ENCODE measurements around the gene CHAD. TPM values are rescaled to one million over a fixed set of nuclear protein-coding genes. Genes with fewer than 3 reads are reported as not detected.

Gene CHAD
- total RNA-seq, 1 donor from 2014 or later, result not detected

GRCh38 chr17:50482110-50482509, 13.4 kb upstream of the CHAD start:
- peaks cover 8% of the 10 kb centered on the region for H3K4me1 Mint-ChIP-seq (ENCODE audit: low read depth, unreplicated experiment)
- peaks cover 6% of the 10 kb centered on the region for H3K27me3 Mint-ChIP-seq (ENCODE audit: unreplicated experiment)
- TF ChIP-seq, protein P1, sequence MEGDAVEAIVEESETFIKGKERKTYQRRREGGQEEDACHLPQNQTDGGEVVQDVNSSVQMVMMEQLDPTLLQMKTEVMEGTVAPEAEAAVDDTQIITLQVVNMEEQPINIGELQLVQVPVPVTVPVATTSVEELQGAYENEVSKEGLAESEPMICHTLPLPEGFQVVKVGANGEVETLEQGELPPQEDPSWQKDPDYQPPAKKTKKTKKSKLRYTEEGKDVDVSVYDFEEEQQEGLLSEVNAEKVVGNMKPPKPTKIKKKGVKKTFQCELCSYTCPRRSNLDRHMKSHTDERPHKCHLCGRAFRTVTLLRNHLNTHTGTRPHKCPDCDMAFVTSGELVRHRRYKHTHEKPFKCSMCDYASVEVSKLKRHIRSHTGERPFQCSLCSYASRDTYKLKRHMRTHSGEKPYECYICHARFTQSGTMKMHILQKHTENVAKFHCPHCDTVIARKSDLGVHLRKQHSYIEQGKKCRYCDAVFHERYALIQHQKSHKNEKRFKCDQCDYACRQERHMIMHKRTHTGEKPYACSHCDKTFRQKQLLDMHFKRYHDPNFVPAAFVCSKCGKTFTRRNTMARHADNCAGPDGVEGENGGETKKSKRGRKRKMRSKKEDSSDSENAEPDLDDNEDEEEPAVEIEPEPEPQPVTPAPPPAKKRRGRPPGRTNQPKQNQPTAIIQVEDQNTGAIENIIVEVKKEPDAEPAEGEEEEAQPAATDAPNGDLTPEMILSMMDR (IDR thresholded peaks at IDR 0.05; ENCODE audit: partially characterized antibody, unreplicated experiment), result no peak
- H3K36me3 Mint-ChIP-seq (ENCODE audit: unreplicated experiment), result no peaks in the 10 kb centered on the region
- DNase-seq, result no peak
- no peak overlapping the region for H3K4me3 Mint-ChIP-seq (ENCODE audit: unreplicated experiment)
- H3K27ac Mint-ChIP-seq (ENCODE audit: unreplicated experiment), result no peak overlapping the region
- peaks cover 3% of the 10 kb centered on the region for H3K9me3 Mint-ChIP-seq (ENCODE audit: unreplicated experiment)

DNA sequence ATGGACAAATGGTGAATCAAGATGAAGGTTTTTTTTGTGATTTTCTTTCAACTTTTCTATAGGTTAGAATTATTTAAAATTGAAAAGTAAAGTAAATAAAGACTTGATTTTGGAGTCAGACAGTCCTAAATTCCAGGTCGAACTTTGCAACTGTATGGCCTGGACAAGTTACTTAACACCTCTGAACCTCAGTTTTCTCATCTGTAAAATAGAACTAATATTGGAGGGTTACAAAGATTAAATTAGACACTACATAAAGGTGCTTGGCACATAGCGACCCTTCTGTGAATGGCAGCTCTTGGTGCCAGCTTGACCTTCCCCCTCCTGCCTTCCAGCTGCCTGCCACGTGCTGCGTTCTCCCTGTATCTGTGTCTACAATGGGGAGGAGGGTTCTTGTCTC, 13.0 kb upstream of the CHAD start:
- DNase-seq, result no peak
- no peaks in the 10 kb centered on the region for H3K36me3 Mint-ChIP-seq (ENCODE audit: unreplicated experiment)
- no peak overlapping the region for H3K4me3 Mint-ChIP-seq (ENCODE audit: unreplicated experiment)
- H3K27ac Mint-ChIP-seq (ENCODE audit: unreplicated experiment), result no peak overlapping the region
- H3K27me3 Mint-ChIP-seq (ENCODE audit: unreplicated experiment), result peaks cover 6% of the 10 kb centered on the region
- peaks cover 3% of the 10 kb centered on the region for H3K9me3 Mint-ChIP-seq (ENCODE audit: unreplicated experiment)
- TF ChIP-seq, protein P1 (IDR thresholded peaks at IDR 0.05; ENCODE audit: partially characterized antibody, unreplicated experiment), result no peak
- H3K4me1 Mint-ChIP-seq (ENCODE audit: low read depth, unreplicated experiment), result peaks cover 8% of the 10 kb centered on the region

GRCh38 chr17:50480854-50481490, 12.3 kb upstream of the CHAD start:
- Mint-ChIP-seq H3K27ac (ENCODE audit: unreplicated experiment) (no peak overlapping the region), H3K4me3 (ENCODE audit: unreplicated experiment) (no peak overlapping the region), H3K36me3 (ENCODE audit: unreplicated experiment) (no peaks in the 10 kb centered on the region), H3K27me3 (ENCODE audit: unreplicated experiment) (peaks cover 6% of the 10 kb centered on the region), H3K9me3 (ENCODE audit: unreplicated experiment) (peaks cover 3% of the 10 kb centered on the region), H3K4me1 (ENCODE audit: low read depth, unreplicated experiment) (peaks cover 8% of the 10 kb centered on the region)
- TF ChIP-seq, protein P1 (IDR thresholded peaks at IDR 0.05; ENCODE audit: partially characterized antibody, unreplicated experiment), result no peak
- DNase-seq, result no peak

DNA sequence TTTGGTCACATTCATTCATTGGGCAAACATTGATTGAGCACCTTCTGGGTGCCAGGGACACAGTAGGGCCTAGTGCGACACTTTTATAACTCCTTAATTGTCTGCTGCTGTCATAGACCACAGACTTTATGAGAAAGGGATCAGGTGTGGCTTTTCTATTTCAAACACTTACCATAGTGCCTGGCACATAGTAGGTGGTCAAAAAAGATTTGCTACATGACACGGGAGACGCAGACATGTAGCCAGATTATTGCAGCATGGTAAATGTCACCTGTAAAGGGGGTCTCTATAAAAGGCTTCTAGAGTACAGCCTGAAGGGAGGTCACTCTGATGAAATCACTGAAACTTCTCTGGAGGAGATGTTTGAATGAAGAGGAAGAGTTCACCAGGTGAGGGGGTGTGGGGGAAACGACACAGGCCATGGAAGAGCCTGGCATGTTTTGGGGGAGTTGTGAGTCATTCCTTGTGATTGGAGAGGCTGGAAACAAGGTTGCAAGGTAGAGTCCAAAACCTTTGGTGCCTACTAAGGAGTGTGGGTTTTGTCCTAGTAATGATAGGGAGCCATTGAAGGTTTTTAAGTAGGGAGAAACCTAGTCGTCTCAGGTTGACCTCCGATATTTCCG, 11.6 kb upstream of the CHAD start:
- Mint-ChIP-seq H3K9me3 (ENCODE audit: unreplicated experiment) (peaks cover 3% of the 10 kb centered on the region), H3K4me3 (ENCODE audit: unreplicated experiment) (no peak overlapping the region), H3K27ac (ENCODE audit: unreplicated experiment) (no peak overlapping the region), H3K36me3 (ENCODE audit: unreplicated experiment) (no peaks in the 10 kb centered on the region), H3K4me1 (ENCODE audit: low read depth, unreplicated experiment) (peaks cover 8% of the 10 kb centered on the region), H3K27me3 (ENCODE audit: unreplicated experiment) (peaks cover 6% of the 10 kb centered on the region)
- DNase-seq, result no peak
- TF ChIP-seq, protein P1 (IDR thresholded peaks at IDR 0.05; ENCODE audit: partially characterized antibody, unreplicated experiment), result no peak

- H3K36me3 Mint-ChIP-seq (ENCODE audit: unreplicated experiment), result no peaks in the 10 kb centered on the region
- peaks cover 8% of the 10 kb centered on the region for H3K4me1 Mint-ChIP-seq (ENCODE audit: low read depth, unreplicated experiment)
- peak; percentile 83 for DNase-seq
- H3K27ac Mint-ChIP-seq (ENCODE audit: unreplicated experiment), result peak overlapping the region; percentile 78
- H3K4me3 Mint-ChIP-seq (ENCODE audit: unreplicated experiment), result peak overlapping the region; percentile 94
- TF ChIP-seq, protein P1 (IDR thresholded peaks at IDR 0.05; ENCODE audit: partially characterized antibody, unreplicated experiment), result peak; percentile 11
- peaks cover 3% of the 10 kb centered on the region for H3K9me3 Mint-ChIP-seq (ENCODE audit: unreplicated experiment)
- peaks cover 6% of the 10 kb centered on the region for H3K27me3 Mint-ChIP-seq (ENCODE audit: unreplicated experiment)
Observed at GRCh38 chr17:50479522-50480141, 11.0 kb upstream of the CHAD start.

All from glutamatergic neuron (in vitro differentiated cells).